ENCODE data around the gene CPA5.

- TF ChIP-seq, protein P1, sequence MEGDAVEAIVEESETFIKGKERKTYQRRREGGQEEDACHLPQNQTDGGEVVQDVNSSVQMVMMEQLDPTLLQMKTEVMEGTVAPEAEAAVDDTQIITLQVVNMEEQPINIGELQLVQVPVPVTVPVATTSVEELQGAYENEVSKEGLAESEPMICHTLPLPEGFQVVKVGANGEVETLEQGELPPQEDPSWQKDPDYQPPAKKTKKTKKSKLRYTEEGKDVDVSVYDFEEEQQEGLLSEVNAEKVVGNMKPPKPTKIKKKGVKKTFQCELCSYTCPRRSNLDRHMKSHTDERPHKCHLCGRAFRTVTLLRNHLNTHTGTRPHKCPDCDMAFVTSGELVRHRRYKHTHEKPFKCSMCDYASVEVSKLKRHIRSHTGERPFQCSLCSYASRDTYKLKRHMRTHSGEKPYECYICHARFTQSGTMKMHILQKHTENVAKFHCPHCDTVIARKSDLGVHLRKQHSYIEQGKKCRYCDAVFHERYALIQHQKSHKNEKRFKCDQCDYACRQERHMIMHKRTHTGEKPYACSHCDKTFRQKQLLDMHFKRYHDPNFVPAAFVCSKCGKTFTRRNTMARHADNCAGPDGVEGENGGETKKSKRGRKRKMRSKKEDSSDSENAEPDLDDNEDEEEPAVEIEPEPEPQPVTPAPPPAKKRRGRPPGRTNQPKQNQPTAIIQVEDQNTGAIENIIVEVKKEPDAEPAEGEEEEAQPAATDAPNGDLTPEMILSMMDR (IDR thresholded peaks at IDR 0.05): no peak
- TF ChIP-seq POLR2AphosphoS5 (IDR thresholded peaks at IDR 0.05; ENCODE audit: insufficient read depth in 1 of 2, low read depth in 1 of 2) (no peak), POLR2A (IDR thresholded peaks at IDR 0.05) (no peak)
Observed at GRCh38 chr7:130395421-130395820, 50.8 kb downstream of the CPA5 start.

Data from vagina (tissue), 2 donors.